GM10248 (cell line): ENCODE results near the gene FAM180B.
"Not testable (repeated sequence)": the region's sequence is repeated elsewhere in the genome, so short reads cannot be mapped to it uniquely, and the experiment has no call there.

Experiments used
- CTCF ChIA-PET: fragments of 300-600 bp; sonication (Branson Sonifier 250); formaldehyde crosslinking; extraction: SDS; loops from one replicate; lab custom pipeline; 2021; ENCODE audit warnings: antibody characterized with exemption; lab: Yijun Ruan, JAX
- POLR2A ChIA-PET: fragments of 350-650 bp; sonication (Branson Sonifier 250); formaldehyde crosslinking; extraction: SDS; loops from one replicate; lab custom pipeline; 2020; ENCODE audit warnings: antibody characterized with exemption; lab: Yijun Ruan, JAX
- DNase-seq: peaks from one replicate; pipeline ENCODE4 v3.0.0; 2012; ENCODE audit errors: extremely low spot score
- CTCF ChIP-seq: IDR thresholded peaks from 2 replicates; pipeline ENCODE4 v1.5.1; 2012; ENCODE audit warnings: mild to moderate bottlenecking, low read depth; ENCODE audit errors: extremely low read depth, missing control alignments, control extremely low read depth

FAM180B gene

GRCh38 chr11:47628026-47628425 is 41.5 kb downstream of the FAM180B start:
- ChIA-PET CTCF (interaction anchor here (1.0 to 1.5 kb wide), 3 partner anchors 8 to 12 kb away, joined by 3 to 6 read pairs (median 4); no protein-coding TSS in a partner anchor), POLR2A (interaction anchor here (0.6 kb wide), 1 partner anchor 12 kb away, joined by 4 read pairs; no protein-coding TSS in a partner anchor)
- no peak for TF ChIP-seq CTCF
- DNase-seq, result no peak

- no peak for TF ChIP-seq CTCF
- ChIA-PET POLR2A (no interaction called here), CTCF (no interaction called here)
- DNase-seq, result no peak
Measured at GRCh38 chr11:47631473-47631872, 45.0 kb downstream of the FAM180B start.

GRCh38 chr11:47636331-47636730 is 49.9 kb downstream of the FAM180B start:
- POLR2A ChIA-PET, DNase-seq: not testable (repeated sequence)
- CTCF ChIA-PET, result interaction anchor here (1.0 to 1.6 kb wide), 2 partner anchors 9 to 28 kb away, joined by 3 read pairs; no protein-coding TSS in a partner anchor
